DMS153 treated with DMSO at 0.1 percent for 48 hours (cell line): Measurements from ENCODE around the gene HOXB5.

ENCODE experiments used
- DNase-seq: peaks from one replicate; lab custom pipeline; 2025; ENCODE audit not compliant: unreplicated experiment; lab: John Stamatoyannopoulos, UW

HOXB5 gene

DNA sequence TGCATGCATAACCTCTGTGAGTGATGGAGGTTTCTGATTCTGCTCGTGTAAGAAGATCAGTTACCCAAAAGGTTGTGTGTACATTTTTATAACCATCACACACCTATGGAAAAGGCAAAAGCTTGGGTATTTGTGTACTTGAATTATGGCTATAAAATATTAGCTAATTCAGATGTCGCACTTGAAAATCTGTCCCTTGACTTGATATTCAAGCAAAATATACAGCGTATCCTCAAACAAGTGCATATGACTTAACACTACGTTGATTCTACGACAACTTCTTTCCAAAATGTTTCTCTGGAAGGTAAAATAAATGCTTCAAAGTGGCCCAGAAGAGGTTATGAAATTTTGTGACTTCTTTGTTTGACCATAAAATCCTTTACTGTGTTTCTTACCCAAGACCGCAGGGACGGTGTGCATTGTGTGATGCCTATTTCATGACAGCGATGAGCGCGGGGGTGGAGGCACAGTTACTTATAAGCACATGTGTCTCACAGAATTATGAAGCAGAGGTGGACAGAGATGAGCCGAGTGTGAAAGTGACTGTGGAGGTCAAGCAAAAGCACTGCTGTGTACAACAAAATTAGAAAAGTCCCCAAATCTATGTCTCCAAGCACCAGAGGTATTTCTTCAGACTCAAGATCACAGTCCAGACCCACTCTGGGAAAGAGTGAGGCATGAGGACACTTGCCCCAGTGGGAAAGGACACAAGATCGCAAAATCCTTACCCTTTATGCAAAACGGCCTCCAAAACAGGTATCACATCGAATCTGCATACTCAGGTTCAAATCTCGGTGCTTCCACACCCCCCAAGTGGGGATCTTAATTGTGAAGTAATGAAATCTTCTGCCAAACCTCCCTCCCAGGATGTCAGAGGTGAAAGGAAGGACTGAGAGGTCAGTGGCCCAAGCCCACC is 36.7 kb upstream of the HOXB5 start:
- DNase-seq, result no peak

DNA sequence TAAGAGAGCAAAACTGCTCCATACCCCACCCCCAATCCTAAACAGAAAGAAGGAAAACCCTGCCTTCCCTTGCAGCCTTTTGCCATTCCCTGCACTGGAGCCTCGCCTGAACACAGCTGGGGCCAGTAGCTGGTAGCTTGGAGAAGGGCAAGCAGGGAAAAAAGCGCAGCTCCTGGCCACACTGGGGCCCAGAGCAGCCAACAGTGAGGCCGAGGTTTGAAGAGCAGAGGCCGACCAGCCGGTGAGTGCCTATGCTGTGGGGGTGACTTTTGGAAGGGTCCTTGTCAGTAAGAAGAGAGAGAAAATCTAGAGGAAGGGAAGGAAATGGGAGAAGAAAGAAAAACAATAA is 35.8 kb upstream of the HOXB5 start:
- no peak for DNase-seq

- DNase-seq, result no peak
These were observed 35.3 kb upstream of the HOXB5 start for GRCh38 chr17:48628649-48629410.

DNA sequence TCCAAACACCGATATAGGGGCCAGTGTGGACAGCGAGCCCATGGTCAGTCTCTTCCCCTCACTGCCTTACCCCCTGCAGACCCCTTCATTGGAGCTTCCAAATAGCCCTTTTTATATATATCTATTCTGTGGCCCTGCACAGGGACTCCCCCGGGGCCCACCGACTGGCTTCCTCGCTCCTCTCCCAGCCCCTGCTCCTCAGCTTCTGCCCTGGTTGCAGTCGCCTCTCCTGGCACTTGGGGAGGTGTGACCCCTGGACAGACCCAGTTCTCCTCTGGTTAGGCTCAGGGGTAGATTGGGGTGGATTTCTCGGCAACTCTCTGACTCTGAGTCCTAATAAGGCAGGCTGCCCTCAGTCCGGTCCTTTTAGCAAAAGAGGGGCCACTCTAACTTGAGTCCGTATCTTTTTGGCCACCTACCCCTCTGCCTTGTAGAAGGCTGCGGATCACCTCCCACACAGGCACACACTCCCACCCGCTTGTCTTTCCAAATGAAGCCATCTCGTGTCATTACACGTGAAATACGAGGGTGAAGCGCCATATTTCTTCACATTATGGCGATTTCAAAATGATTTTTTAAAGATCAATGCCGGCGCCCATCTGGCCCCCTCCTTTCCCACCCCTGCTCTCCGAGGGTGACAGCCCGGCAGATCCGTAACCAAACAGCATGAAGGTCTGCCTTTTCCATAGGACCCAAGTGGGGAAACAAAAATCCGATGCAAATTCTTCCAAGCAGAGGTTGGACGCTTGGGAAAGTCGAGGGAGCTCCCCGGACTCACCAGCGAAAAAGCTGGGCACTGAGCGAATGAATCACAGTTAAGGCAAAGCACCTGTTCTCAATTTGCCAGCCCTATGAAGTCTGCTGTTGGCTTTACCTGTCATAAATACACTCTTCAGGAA is 34.3 kb upstream of the HOXB5 start:
- DNase-seq, result no peak

DNA sequence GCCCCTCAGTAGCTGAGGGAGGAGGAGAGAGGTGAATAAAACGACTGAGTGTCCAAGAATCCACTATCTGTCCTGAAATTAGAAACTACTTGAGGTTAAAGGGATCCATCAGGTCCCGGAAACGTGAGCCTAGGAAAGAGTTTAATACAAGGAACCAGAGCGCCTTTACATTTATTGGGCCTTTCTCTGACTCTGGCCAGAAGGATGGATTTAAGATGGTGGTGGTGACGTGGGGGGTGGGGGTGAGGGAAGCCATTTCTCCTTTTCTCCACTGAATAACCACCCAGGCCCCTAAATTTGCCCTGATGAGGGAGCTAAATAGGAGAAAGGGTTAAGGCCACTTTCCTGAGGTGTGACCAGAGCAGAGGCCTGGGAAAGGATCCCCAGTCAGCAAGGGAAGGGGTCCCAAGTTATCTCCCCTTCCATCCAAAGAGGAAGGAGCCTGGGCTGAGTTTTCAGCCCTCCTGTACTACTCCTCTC is 33.6 kb upstream of the HOXB5 start:
- no peak for DNase-seq

GRCh38 chr17:48626245-48627117 is 32.9 kb upstream of the HOXB5 start, which contains the start of gene HOXB9:
TSS of gene HOXB9 (minus strand) at chr17:48626358. CDS start at chr17:48626269, 89 bp downstream.
- no peak for DNase-seq

GRCh38 chr17:48625495-48626244 is 32.1 kb upstream of the HOXB5 start:
- no peak for DNase-seq

DNA sequence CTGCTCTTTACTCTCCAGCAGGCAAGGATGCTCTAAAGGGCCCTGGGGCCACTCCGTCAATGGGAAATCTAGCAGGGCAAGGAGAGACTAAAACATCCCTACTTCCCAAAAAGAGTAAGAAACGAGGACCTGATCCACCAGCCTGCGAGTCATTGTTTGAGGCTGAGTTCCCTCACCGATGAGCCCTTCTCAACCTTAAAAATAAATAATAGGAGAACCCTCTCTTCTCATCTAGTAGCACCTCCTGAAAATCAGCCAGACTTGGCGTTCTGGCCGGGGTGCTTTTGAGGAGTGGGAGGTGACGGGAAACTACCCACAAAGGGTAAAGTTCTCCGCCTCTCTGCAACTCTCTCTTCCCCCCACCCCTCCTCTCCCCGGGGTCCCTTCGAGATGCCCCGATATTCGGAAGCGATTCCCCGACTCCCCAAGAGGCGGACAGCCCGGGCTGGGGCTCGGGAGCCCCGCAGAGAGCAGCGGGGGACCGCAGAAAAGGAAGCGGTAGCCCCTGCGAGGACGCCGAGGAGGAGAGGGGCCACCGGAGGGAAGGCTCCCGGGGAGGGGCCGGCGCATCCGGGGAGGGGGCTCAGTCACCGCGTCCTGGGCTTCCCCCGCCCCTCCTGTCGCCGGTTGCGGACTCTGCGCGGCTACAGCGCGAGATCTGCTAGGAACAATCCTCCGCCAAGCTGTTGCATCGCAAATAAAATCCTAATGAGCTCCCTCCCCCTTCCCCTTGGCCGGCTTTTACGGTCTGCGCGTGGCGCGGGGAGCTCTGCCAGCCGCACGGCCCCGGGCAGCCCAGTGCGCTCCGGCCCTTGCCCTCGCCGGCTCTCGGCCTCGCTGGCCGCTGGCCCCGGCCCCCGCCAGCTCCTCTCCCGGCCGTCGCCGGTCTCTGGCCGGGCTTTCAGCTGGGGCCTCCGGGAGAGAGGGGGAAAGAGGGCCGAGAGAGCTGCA is 31.2 kb upstream of the HOXB5 start:
- DNase-seq, result no peak

DNA sequence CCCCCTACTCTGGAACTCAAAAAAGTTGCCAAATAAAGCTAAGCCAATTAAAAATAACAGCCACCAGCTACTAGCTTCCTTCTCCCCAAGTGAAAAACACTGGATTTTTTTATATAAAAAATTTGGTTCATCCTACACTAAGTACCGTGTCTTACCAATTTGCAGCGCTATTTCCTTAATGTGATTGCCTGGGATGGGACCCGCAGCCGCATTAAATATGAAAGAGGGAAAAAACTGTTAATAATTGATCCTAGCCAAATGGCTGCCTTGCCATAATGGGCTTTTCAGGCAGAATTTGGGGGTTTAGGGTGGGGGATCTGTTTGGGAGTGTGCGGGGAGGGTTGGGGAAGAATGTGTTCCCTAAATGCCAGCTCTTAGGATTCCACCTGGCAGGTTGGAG is 30.5 kb upstream of the HOXB5 start:
- no peak for DNase-seq

- DNase-seq, result no peak
These were observed 30.0 kb upstream of the HOXB5 start for GRCh38 chr17:48623583-48623982.

- no peak for DNase-seq
These were observed 29.3 kb upstream of the HOXB5 start for GRCh38 chr17:48622857-48623256.

DNA sequence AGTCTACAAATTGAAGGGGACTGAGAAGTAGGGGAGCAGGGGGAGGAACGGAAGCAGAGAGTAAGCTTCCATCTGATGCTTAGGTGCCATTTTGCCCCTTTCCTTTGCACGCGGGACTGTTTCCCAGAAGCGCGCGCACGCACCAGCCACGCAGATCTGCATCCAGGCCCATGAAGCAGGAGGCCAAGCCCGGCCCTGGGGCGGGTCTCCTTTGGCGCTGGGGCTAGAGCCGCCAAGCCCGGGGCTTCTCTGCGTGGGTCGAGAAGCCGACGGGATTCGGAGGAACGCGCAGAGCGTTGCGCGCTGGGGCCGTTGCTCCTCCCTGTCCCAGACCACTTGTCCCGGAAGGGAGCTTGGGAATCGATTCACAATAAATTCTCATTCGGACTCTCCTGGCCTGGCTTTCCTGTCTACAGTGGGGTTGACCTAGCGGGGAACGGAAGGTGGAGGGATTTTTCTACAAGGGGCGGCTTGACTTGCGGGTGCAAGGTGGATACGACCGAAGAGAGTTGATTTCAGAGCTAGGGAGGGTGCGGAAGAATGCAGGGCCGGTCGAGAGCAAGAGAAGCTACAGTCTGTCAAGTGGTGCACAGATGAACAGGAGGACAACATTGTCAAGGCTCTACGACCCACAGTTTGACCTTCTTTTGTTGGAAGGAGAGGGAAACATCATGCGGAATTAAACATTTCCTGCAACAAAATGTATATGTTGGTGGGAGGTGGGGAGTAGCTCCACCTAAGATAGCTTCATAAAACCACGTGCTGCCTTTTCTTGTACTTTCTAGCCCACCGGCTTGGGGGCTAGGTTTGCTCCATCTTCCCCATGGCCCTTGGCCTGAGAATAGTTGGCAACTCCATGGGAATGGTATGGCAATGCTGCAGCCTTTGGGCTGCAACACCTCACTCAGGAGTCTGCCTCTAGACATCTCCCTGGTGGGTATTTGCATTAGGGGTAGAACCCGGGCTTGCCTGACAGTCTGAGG is 28.1 kb upstream of the HOXB5 start:
- DNase-seq, result no peak

- no peak for DNase-seq
These were observed 27.0 kb upstream of the HOXB5 start for GRCh38 chr17:48620461-48621139.

- DNase-seq, result no peak
These were observed 26.4 kb upstream of the HOXB5 start for GRCh38 chr17:48619826-48620449.

DNA sequence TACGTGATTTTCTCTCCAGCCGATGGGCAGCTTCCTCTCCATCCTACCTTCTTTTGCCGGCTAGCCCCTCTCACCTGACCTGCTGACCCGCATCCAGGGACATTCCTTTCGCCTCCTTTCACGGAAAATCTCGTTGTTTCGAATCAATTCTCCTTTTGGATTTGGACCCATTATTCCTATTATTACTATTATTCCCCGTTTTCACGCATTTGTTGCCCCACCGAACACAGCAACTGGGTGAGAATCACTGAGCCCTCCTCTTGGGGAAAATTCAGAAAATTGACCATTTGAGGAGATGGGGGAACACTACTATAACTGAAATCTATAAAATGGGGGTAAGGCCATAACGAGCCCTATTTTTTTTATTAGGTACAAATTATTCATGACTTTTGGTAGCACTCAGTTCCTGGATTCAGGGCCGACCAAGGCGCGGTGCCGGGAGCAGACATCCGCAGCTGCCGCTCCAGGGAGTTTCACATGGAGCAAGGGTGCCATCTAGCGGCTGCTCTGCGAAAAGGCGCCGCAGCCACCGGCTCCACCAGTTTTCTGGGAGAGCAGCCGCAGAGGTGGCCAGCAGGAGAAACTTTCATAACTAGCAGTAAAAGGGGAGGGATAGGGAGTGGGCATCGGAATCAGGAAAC is 24.8 kb upstream of the HOXB5 start:
- peak; percentile 88 for DNase-seq
